GM12801 (cell line): Measurements from ENCODE around the gene TMTC2.

Experiments
- CTCF ChIP-seq: IDR thresholded peaks from one replicate; pipeline ENCODE4 v1.5.1; 2011; ENCODE audit warnings: control low read depth; ENCODE audit not compliant: insufficient read length; ENCODE audit errors: extremely low read depth

Gene TMTC2

GRCh38 chr12:82953397-82953796, 266.7 kb downstream of the TMTC2 start:
- TF ChIP-seq CTCF = no peak

- no peak for TF ChIP-seq CTCF
Measured at GRCh38 chr12:82954064-82954463, 267.4 kb downstream of the TMTC2 start.

- TF ChIP-seq CTCF = no peak
Measured at GRCh38 chr12:82954572-82954971, 267.9 kb downstream of the TMTC2 start.

- no peak for TF ChIP-seq CTCF
Measured at GRCh38 chr12:82955043-82955442, 268.3 kb downstream of the TMTC2 start.

- TF ChIP-seq CTCF = no peak
Measured at GRCh38 chr12:82958966-82959365, 272.3 kb downstream of the TMTC2 start.

- no peak for TF ChIP-seq CTCF
Measured at GRCh38 chr12:82959821-82960220, 273.1 kb downstream of the TMTC2 start.

- no peak for TF ChIP-seq CTCF
Measured at GRCh38 chr12:82961835-82962234, 275.1 kb downstream of the TMTC2 start.

- no peak for TF ChIP-seq CTCF
Measured at GRCh38 chr12:82963956-82964355, 277.2 kb downstream of the TMTC2 start.
